ENCODE data around the gene MLC1.

- no peak for TF ChIP-seq CTCF (IDR thresholded peaks at IDR 0.05)
- no peak for TF ChIP-seq REST (IDR thresholded peaks at IDR 0.05; ENCODE audit: insufficient read depth in 1 of 2, low read depth in 2 of 2, low read length in 1 of 2)
These were observed 23.9 kb downstream of the MLC1 start for GRCh38 chr22:50061141-50061823.
